Type B pancreatic cell (in vitro differentiated cells): Measurements from ENCODE around the gene TPX2. TPM values are rescaled to one million over a fixed set of nuclear protein-coding genes. Genes with fewer than 3 reads are reported as not detected.
A peak's percentile ranks its signal among the peaks of the same experiment; 100 is the strongest.

ENCODE experiments used
- DNase-seq: peaks from one replicate; pipeline ENCODE4 v3.0.0; 2021; ENCODE audit warnings: mixed read lengths; ENCODE audit not compliant: unreplicated experiment; ENCODE audit errors: extremely low spot score
- H3K27ac Mint-ChIP-seq: 2 replicates; pipeline ENCODE4 v1.8.0; 2021; ENCODE audit warnings: mild to moderate bottlenecking, mixed read lengths
- H3K27me3 Mint-ChIP-seq: 2 replicates; pipeline ENCODE4 v1.8.0; 2021; ENCODE audit warnings: mixed read lengths
- H3K36me3 Mint-ChIP-seq: 2 replicates; pipeline ENCODE4 v1.8.0; 2021; ENCODE audit warnings: mixed read lengths
- H3K4me1 Mint-ChIP-seq: one replicate; pipeline ENCODE4 v1.8.0; 2021; ENCODE audit warnings: mixed read lengths; ENCODE audit not compliant: unreplicated experiment
- H3K4me3 Mint-ChIP-seq: 2 replicates; pipeline ENCODE4 v1.8.0; 2021; ENCODE audit warnings: mild to moderate bottlenecking, mixed read lengths
- H3K9me3 Mint-ChIP-seq: 2 replicates; pipeline ENCODE4 v1.8.0; 2021; ENCODE audit warnings: mixed read lengths
- total RNA-seq: library from RNA; stranded (reverse); gene quantifications from 2 replicates; pipeline ENCODE4 v1.2.1, GENCODE V29; 2021; ENCODE audit warnings: low replicate concordance
- TF ChIP-seq, protein P1 (sequence below): fragments of 200-600 bp; sonication (generic); conservative IDR thresholded peaks from 2 replicates; pipeline ENCODE4 v1.5.0; 2021; ENCODE audit warnings: antibody characterized with exemption, mild to moderate bottlenecking

The TPX2 gene
- total RNA-seq, 1 donor from 2014 or later = 130 TPM

DNA sequence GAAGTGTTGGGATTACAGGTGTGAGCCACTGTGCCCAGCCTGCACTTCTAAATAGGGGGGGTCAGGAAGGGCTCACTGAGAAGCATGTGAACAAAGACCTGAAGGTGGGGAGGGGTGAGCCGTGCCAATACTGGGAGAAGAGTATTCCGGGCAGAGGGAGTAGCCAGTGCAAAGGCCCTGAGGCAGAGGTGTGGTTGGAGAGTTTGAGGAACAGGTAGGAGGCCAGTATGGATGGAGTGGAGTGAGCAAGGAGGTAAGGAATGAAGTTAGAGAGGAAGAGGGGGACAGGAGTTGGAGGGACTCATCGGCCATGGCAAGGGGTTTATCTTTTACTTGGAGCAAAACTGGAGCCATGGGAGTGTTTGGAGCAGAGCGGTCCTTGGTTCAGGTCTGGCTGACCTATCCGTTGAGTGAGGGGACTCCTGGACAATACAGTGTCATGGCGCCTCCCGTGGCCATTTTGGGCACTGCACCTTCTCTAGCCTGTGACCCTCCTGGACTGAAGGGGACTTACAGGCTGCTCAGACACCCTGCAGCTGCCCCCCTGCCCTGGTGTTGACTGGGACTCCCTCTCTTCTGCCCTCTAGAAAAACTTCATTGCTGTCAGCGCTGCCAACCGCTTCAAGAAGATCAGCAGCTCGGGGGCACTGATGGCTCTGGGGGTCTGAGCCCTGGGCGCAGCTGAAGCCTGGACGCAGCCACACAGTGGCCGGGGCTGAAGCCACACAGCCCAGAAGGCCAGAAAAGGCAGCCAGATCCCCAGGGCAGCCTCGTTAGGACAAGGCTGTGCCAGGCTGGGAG, 94.2 kb downstream of the TPX2 start:
- TF ChIP-seq, protein P1, sequence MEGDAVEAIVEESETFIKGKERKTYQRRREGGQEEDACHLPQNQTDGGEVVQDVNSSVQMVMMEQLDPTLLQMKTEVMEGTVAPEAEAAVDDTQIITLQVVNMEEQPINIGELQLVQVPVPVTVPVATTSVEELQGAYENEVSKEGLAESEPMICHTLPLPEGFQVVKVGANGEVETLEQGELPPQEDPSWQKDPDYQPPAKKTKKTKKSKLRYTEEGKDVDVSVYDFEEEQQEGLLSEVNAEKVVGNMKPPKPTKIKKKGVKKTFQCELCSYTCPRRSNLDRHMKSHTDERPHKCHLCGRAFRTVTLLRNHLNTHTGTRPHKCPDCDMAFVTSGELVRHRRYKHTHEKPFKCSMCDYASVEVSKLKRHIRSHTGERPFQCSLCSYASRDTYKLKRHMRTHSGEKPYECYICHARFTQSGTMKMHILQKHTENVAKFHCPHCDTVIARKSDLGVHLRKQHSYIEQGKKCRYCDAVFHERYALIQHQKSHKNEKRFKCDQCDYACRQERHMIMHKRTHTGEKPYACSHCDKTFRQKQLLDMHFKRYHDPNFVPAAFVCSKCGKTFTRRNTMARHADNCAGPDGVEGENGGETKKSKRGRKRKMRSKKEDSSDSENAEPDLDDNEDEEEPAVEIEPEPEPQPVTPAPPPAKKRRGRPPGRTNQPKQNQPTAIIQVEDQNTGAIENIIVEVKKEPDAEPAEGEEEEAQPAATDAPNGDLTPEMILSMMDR = peak; percentile 99
- Mint-ChIP-seq H3K27me3 (no peaks in the 10 kb centered on the region), H3K4me3 (peak overlapping the region; percentile 14), H3K9me3 (no peaks in the 10 kb centered on the region), H3K27ac (no peak overlapping the region), H3K36me3 (no peaks in the 10 kb centered on the region), H3K4me1 (peaks cover 22% of the 10 kb centered on the region)
- peak; percentile 88 for DNase-seq

DNA sequence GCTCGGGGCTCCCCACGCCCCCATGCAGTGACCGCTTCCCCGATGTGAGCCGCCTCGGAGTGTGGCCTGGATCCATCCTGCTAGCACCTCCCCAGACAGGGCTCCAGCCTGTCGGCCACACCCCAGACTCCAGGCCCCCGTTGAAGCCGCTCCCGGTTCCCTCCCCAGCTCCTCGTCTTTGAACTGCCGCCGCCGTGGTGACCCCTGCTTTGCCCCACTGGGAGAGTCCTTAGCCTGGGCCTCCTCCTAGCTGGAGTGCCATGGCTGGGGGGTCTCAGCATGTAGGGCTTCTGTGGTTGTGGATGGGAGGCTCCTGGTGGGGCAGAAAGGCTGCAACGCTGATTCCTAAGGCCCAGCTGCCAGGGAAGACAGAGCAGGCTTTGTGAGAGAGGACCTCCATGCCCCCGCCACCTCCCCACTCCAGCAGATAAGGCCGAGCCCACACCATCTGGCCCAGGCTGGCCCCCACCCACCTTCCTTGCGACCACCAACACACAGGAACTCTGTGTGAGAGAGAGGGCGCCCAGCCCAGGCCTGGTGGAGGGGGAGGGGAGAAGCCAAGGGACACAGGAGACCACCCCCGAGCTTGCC, 94.9 kb downstream of the TPX2 start:
- TF ChIP-seq, protein P1 = no peak
- Mint-ChIP-seq H3K4me3 (no peak overlapping the region), H3K4me1 (peaks cover 22% of the 10 kb centered on the region), H3K27ac (no peak overlapping the region), H3K9me3 (no peaks in the 10 kb centered on the region), H3K27me3 (no peaks in the 10 kb centered on the region), H3K36me3 (no peaks in the 10 kb centered on the region)
- no peak for DNase-seq

DNA sequence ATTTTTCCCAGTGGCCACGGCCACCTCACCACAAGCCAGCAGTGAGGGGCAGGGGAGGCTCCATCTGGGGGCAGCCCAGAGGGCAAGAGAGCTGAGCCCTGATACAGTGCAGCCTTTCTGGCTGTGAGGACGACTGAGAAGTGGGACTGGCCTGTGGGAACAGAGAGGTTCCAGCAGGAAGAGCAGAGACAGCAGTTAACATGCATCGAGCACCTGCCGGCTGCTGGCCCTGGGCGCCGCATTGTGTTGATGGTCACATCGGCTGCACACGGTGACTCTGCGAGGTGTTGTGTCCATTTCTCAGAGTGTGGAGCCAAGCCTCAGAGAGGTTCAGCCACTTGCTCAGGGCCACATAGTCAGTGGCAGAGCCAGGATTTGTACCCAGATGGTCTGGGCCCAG, 96.5 kb downstream of the TPX2 start:
- H3K9me3 Mint-ChIP-seq = no peaks in the 10 kb centered on the region
- H3K4me1 Mint-ChIP-seq = peaks cover 22% of the 10 kb centered on the region
- no peak overlapping the region for H3K27ac Mint-ChIP-seq
- H3K4me3 Mint-ChIP-seq = no peak overlapping the region
- no peaks in the 10 kb centered on the region for H3K36me3 Mint-ChIP-seq
- TF ChIP-seq, protein P1 = no peak
- no peak for DNase-seq
- no peaks in the 10 kb centered on the region for H3K27me3 Mint-ChIP-seq

DNA sequence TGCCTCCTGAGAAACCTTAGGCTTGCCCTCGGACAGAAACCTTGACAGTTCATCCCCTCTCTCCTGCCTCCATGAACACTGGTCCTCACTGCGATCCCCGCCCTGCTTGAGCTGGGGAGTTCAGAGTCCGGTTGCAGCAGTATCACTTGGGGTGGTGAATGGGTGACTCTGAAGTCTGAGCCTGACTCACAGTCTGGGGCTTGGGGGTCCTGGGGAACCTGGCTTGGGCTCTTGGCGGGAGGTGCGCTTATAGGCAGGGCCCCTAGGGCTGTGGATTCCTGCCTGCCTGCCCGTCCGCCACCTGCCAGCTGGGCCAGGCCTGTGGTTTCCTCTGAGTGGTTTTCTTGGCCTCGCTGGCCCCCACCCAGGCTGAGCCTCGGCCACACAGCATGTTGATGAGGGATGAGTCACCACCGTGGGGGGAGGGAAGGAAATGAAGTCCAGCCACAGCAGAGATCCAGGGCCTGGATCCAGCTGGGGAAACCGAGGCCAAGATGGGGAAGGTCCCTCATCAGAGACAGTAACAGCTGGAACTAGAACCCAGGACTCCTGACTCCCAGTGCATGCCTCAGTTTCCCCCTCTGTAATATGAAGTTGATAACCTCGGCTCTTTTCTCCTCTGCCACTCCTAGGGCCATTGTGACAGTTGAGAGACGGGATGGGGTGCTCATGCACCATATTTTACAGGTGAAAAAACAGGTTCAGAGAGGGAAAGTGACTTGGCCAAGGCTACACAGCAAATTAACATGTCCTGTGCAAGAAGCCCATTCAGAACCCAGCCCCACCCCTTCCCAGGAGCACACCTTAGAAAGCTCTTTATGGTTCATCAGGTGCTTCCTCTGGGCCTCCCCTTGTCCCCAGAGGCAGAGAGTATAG, 97.1 kb downstream of the TPX2 start:
- DNase-seq = peak; percentile 73
- Mint-ChIP-seq H3K4me3 (no peak overlapping the region), H3K27ac (no peak overlapping the region), H3K4me1 (peaks cover 22% of the 10 kb centered on the region), H3K36me3 (no peaks in the 10 kb centered on the region), H3K9me3 (no peaks in the 10 kb centered on the region), H3K27me3 (no peaks in the 10 kb centered on the region)
- TF ChIP-seq, protein P1 = no peak

DNA sequence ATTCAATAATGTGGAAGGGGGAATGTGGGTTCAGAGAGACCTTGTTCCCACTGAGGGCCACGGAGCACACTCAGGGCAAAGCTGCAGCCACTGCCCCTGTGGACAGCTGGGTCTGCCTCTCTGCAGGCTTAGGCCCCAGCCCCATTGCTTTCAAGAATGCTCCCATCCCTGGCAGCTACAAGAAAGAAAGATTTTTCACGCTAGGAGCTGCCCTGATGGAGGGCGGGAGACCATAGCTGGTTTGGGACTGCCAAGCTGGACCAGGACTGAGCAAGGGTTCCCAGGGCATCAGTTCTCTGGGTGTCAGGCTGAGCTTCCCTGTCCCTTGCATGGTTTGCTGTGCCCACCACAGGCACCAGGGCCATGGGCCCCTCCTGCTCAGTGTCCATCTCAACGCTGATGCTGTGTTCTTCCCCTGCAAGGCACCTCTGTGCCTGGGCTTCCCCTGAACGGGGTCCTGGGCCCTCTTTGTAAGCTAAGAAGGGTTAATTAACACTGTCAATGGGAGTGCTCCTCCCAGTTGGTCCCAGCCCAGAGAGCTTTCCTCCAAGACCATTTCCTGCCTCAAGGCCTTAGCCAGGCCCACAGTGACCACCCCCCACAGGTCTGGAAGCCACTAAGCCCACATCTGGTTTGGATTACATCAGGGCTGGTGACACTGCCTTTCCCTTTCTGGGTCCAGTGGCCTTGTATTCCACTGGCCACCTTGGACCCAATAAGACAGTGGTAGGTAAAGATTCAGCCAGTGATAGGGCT, 97.9 kb downstream of the TPX2 start:
- peak; percentile 68 for DNase-seq
- TF ChIP-seq, protein P1 = no peak
- H3K27me3 Mint-ChIP-seq = no peaks in the 10 kb centered on the region
- H3K4me1 Mint-ChIP-seq = peaks cover 22% of the 10 kb centered on the region
- H3K27ac Mint-ChIP-seq = no peak overlapping the region
- no peaks in the 10 kb centered on the region for H3K36me3 Mint-ChIP-seq
- H3K4me3 Mint-ChIP-seq = no peak overlapping the region
- no peaks in the 10 kb centered on the region for H3K9me3 Mint-ChIP-seq
